ENCODE results near the gene RARB.

RARB gene

GRCh38 chr3:25531971-25532370 is 103.9 kb downstream of the RARB start:
- no peak overlapping the region for H3K4me3 ChIP-seq (ENCODE audit: low read depth, low read length)
- TF ChIP-seq CTCF (IDR thresholded peaks at IDR 0.05; ENCODE audit: borderline replicate concordance, insufficient read depth, low read depth, low read length) = no peak

GRCh38 chr3:25532431-25533162 is 104.5 kb downstream of the RARB start:
- no peak overlapping the region for H3K4me3 ChIP-seq (ENCODE audit: low read depth, low read length)
- TF ChIP-seq CTCF (IDR thresholded peaks at IDR 0.05; ENCODE audit: borderline replicate concordance, insufficient read depth, low read depth, low read length) = peak; percentile 67

- no peak for TF ChIP-seq CTCF (IDR thresholded peaks at IDR 0.05; ENCODE audit: borderline replicate concordance, insufficient read depth, low read depth, low read length)
- no peak overlapping the region for H3K4me3 ChIP-seq (ENCODE audit: low read depth, low read length)
These were observed 105.3 kb downstream of the RARB start for GRCh38 chr3:25533399-25533798.

- no peak for TF ChIP-seq CTCF (IDR thresholded peaks at IDR 0.05; ENCODE audit: borderline replicate concordance, insufficient read depth, low read depth, low read length)
- H3K4me3 ChIP-seq (ENCODE audit: low read depth, low read length) = no peak overlapping the region
These were observed 105.9 kb downstream of the RARB start for GRCh38 chr3:25534007-25534406.

GRCh38 chr3:25536521-25537391 is 108.7 kb downstream of the RARB start:
- no peak for TF ChIP-seq CTCF (IDR thresholded peaks at IDR 0.05; ENCODE audit: borderline replicate concordance, insufficient read depth, low read depth, low read length)
- H3K4me3 ChIP-seq (ENCODE audit: low read depth, low read length) = no peak overlapping the region

GRCh38 chr3:25537516-25537915 is 109.5 kb downstream of the RARB start:
- no peak for TF ChIP-seq CTCF (IDR thresholded peaks at IDR 0.05; ENCODE audit: borderline replicate concordance, insufficient read depth, low read depth, low read length)
- H3K4me3 ChIP-seq (ENCODE audit: low read depth, low read length) = no peak overlapping the region

Data from GM12875 (cell line).